ENCODE data around the gene TTLL6. TPM values are rescaled to one million over a fixed set of nuclear protein-coding genes. Genes with fewer than 3 reads are reported as not detected.

Gene TTLL6
- total RNA-seq, 1 experiment from 2014 or later = 0.29 TPM

- Histone ChIP-seq H2AFZ (ENCODE audit: low read length) (no peak overlapping the region), H3K27ac (ENCODE audit: low read length) (no peak overlapping the region), H3K79me2 (ENCODE audit: low read length) (no peaks in the 10 kb centered on the region), H3F3A (ENCODE audit: low read length, unreplicated experiment) (no peaks in the 10 kb centered on the region), H3K36me3 (ENCODE audit: low read depth, low read length) (no peaks in the 10 kb centered on the region), H4K20me1 (ENCODE audit: low read length) (no peaks in the 10 kb centered on the region), H3K27me3 (ENCODE audit: low read length) (no peaks in the 10 kb centered on the region), H3K4me1 (ENCODE audit: insufficient read depth, low read length) (no peaks in the 10 kb centered on the region; the same call in 1 of the 2 replicates), H3K9ac (ENCODE audit: low read length) (no peak overlapping the region), H3K9me3 (ENCODE audit: low read length) (no peaks in the 10 kb centered on the region), H3K4me3 (ENCODE audit: low read length) (no peak overlapping the region), H3K4me2 (ENCODE audit: low read length) (no peak overlapping the region), H3K9me2 (replicated peaks; ENCODE audit: low read length) (no peaks in the 10 kb centered on the region)
- intact Hi-C loops (cut with micrococcal nuclease) = no loop called here
- DNase-seq (no peak), ATAC-seq (no peak)
- no peak for TF ChIP-seq EZH2phosphoT487 (IDR thresholded peaks at IDR 0.05; ENCODE audit: borderline replicate concordance, low read length)
- no peak for TF ChIP-seq CTCF (conservative IDR thresholded peaks at IDR 0.05; ENCODE audit: low read depth, low read length)
- TF ChIP-seq EZH2 (IDR thresholded peaks at IDR 0.05; ENCODE audit: low read length, unreplicated experiment) = no peak
- BruUV-seq (replicated peaks) = no TSS peak
- ChIA-PET POLR2A (ENCODE audit: unreplicated experiment) (no interaction called here), CTCF (no interaction called here)
Measured at GRCh38 chr17:48776602-48777001, 40.4 kb downstream of the TTLL6 start.

- no peak for DNase-seq
- H3K4me2 ChIP-seq (ENCODE audit: low read length) = no peak overlapping the region
- H3K79me2 ChIP-seq (ENCODE audit: low read length) = no peaks in the 10 kb centered on the region
- no peaks in the 10 kb centered on the region for H3K36me3 ChIP-seq (ENCODE audit: low read depth, low read length)
- H3F3A ChIP-seq (ENCODE audit: low read length, unreplicated experiment) = no peaks in the 10 kb centered on the region
- H4K20me1 ChIP-seq (ENCODE audit: low read length) = no peaks in the 10 kb centered on the region
- H3K27me3 ChIP-seq (ENCODE audit: low read length) = no peaks in the 10 kb centered on the region
- no peak overlapping the region for H3K4me3 ChIP-seq (ENCODE audit: low read length)
- TF ChIP-seq EZH2 (IDR thresholded peaks at IDR 0.05; ENCODE audit: low read length, unreplicated experiment) = no peak
- TF ChIP-seq CTCF (conservative IDR thresholded peaks at IDR 0.05; ENCODE audit: low read depth, low read length) = no peak
- no peak for TF ChIP-seq EZH2phosphoT487 (IDR thresholded peaks at IDR 0.05; ENCODE audit: borderline replicate concordance, low read length)
- H3K9me2 ChIP-seq (replicated peaks; ENCODE audit: low read length) = no peaks in the 10 kb centered on the region
- no peak overlapping the region for H2AFZ ChIP-seq (ENCODE audit: low read length)
- no peaks in the 10 kb centered on the region for H3K9me3 ChIP-seq (ENCODE audit: low read length)
- no peaks in the 10 kb centered on the region; the same call in 1 of the 2 replicates for H3K4me1 ChIP-seq (ENCODE audit: insufficient read depth, low read length)
- ChIA-PET CTCF (no interaction called here), POLR2A (ENCODE audit: unreplicated experiment) (interaction anchor here (0.6 kb wide), 1 partner anchor 157 kb away, joined by 7 read pairs; no protein-coding TSS in a partner anchor)
- no TSS peak for BruUV-seq (replicated peaks)
- no peak for ATAC-seq
- intact Hi-C loops (cut with micrococcal nuclease) = no loop called here
- no peak overlapping the region for H3K9ac ChIP-seq (ENCODE audit: low read length)
- H3K27ac ChIP-seq (ENCODE audit: low read length) = no peak overlapping the region
Measured at GRCh38 chr17:48773245-48773644, 43.8 kb downstream of the TTLL6 start.

- no peaks in the 10 kb centered on the region for H3K9me2 ChIP-seq (replicated peaks; ENCODE audit: low read length)
- H3K9me3 ChIP-seq (ENCODE audit: low read length) = no peaks in the 10 kb centered on the region
- no peaks in the 10 kb centered on the region for H3F3A ChIP-seq (ENCODE audit: low read length, unreplicated experiment)
- intact Hi-C loops (cut with micrococcal nuclease) = no loop called here
- BruUV-seq (replicated peaks) = no TSS peak
- no peak for TF ChIP-seq CTCF (conservative IDR thresholded peaks at IDR 0.05; ENCODE audit: low read depth, low read length)
- no peak for TF ChIP-seq EZH2 (IDR thresholded peaks at IDR 0.05; ENCODE audit: low read length, unreplicated experiment)
- TF ChIP-seq EZH2phosphoT487 (IDR thresholded peaks at IDR 0.05; ENCODE audit: borderline replicate concordance, low read length) = no peak
- no peak overlapping the region for H3K27ac ChIP-seq (ENCODE audit: low read length)
- no peak overlapping the region for H2AFZ ChIP-seq (ENCODE audit: low read length)
- H3K4me2 ChIP-seq (ENCODE audit: low read length) = no peak overlapping the region
- no peak for ATAC-seq
- no peaks in the 10 kb centered on the region for H4K20me1 ChIP-seq (ENCODE audit: low read length)
- no peaks in the 10 kb centered on the region; the same call in 1 of the 2 replicates for H3K4me1 ChIP-seq (ENCODE audit: insufficient read depth, low read length)
- H3K4me3 ChIP-seq (ENCODE audit: low read length) = no peak overlapping the region
- no peaks in the 10 kb centered on the region for H3K36me3 ChIP-seq (ENCODE audit: low read depth, low read length)
- no peak for DNase-seq
- POLR2A ChIA-PET (ENCODE audit: unreplicated experiment) = no interaction called here
- CTCF ChIA-PET = no interaction called here
- H3K9ac ChIP-seq (ENCODE audit: low read length) = no peak overlapping the region
- no peaks in the 10 kb centered on the region for H3K27me3 ChIP-seq (ENCODE audit: low read length)
- no peaks in the 10 kb centered on the region for H3K79me2 ChIP-seq (ENCODE audit: low read length)
Measured at GRCh38 chr17:48770954-48771353, 46.1 kb downstream of the TTLL6 start.
